ENCODE results near the gene BRCA1. TPM values are rescaled to one million over a fixed set of nuclear protein-coding genes. Genes with fewer than 3 reads are reported as not detected.

BRCA1 gene
- total RNA-seq, result 10 to 100 TPM; 14.4 to 31.9 (median 25.4) TPM

DNA sequence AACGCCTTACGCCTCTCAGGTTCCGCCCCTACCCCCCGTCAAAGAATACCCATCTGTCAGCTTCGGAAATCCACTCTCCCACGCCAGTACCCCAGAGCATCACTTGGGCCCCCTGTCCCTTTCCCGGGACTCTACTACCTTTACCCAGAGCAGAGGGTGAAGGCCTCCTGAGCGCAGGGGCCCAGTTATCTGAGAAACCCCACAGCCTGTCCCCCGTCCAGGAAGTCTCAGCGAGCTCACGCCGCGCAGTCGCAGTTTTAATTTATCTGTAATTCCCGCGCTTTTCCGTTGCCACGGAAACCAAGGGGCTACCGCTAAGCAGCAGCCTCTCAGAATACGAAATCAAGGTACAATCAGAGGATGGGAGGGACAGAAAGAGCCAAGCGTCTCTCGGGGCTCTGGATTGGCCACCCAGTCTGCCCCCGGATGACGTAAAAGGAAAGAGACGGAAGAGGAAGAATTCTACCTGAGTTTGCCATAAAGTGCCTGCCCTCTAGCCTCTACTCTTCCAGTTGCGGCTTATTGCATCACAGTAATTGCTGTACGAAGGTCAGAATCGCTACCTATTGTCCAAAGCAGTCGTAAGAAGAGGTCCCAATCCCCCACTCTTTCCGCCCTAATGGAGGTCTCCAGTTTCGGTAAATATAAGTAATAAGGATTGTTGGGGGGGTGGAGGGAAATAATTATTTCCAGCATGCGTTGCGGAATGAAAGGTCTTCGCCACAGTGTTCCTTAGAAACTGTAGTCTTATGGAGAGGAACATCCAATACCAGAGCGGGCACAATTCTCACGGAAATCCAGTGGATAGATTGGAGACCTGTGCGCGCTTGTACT, at the start of gene BRCA1:
Gene BRCA1 (minus strand): TSS at position 232 of the 834 bp plus-strand sequence. CDS start 1,268 bp downstream, outside the sequence.
- peak within 1 kb of the TSS; percentile 29 to 68 (median 59) for H3K4me3 ChIP-seq (replicated peaks in 1 of 3)
- peak within 1 kb of the TSS; percentile 32 to 73 (median 65) for H3K27ac ChIP-seq
- no peaks in the 10 kb centered on the region for H3K36me3 ChIP-seq
- WGBS, 2 donors, result 2% methylated on average over 38 of the region's 38 CpGs
- H3K4me1 ChIP-seq, result peaks cover 13 to 18% of the 10 kb centered on the region in 2 donors
- peak; percentile 95 for DNase-seq
- intact Hi-C loops (cut with DNase I), result loop anchor here (5.0 kb wide), 1 partner anchor 42 kb away; no protein-coding TSS in a partner anchor
- TF ChIP-seq POLR2A (IDR thresholded peaks at IDR 0.05), result peak in 1 of 2 donors; percentile 60
- TF ChIP-seq, protein P1, sequence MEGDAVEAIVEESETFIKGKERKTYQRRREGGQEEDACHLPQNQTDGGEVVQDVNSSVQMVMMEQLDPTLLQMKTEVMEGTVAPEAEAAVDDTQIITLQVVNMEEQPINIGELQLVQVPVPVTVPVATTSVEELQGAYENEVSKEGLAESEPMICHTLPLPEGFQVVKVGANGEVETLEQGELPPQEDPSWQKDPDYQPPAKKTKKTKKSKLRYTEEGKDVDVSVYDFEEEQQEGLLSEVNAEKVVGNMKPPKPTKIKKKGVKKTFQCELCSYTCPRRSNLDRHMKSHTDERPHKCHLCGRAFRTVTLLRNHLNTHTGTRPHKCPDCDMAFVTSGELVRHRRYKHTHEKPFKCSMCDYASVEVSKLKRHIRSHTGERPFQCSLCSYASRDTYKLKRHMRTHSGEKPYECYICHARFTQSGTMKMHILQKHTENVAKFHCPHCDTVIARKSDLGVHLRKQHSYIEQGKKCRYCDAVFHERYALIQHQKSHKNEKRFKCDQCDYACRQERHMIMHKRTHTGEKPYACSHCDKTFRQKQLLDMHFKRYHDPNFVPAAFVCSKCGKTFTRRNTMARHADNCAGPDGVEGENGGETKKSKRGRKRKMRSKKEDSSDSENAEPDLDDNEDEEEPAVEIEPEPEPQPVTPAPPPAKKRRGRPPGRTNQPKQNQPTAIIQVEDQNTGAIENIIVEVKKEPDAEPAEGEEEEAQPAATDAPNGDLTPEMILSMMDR (IDR thresholded peaks at IDR 0.05), result no peak
- no peaks in the 10 kb centered on the region for H3K27me3 ChIP-seq
- no peaks in the 10 kb centered on the region for H3K9me3 ChIP-seq

DNA sequence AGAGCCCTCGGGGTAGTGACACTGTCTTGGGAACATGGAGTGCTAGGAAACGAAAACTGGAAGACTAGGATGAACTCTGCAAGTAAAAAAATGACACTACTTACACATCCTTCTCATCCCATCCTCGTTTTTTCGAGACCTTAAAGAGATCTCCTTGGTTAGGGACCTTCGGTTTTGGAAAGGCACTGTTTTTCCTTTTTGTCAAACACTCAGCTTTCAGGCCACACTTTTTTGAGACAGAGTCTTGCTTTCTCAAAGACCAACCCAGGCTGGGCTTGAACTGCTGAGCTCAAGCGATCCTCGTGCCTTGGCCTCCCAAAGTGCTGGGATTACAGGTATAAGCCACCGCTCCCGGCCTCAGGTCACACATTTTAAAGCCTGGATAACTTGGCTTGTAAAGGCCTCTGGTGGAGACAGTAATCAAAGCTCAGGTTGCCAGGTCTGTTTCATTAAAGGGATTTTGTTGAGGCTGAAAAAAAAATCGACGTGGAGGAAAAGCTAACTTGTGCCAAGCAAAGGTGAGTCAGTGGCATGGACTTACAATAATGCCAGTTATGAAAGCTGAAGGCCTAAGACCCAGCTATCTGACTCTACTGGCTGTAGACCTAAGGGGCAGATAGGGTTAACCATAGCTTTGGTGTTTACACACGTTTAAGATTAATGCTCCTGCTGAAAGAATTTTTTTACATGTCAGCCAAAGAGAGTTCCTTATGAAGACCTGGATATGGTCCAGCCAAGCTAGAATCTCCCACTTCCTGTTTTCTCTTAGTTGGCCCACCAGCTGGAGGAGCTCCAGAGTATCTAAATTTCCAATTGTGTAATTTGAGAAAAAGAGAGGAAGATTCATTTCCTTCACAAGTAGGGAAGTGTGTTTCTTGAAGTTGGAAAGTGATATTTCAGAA, 46.7 kb upstream of the BRCA1 start:
- Histone ChIP-seq H3K27ac (peak overlapping the region; percentile 94 to 98 (median 95)), H3K4me3 (replicated peaks in 1 of 3) (peak overlapping the region; percentile 9 to 96 (median 46)), H3K36me3 (no peaks in the 10 kb centered on the region), H3K9me3 (no peaks in the 10 kb centered on the region), H3K27me3 (no peaks in the 10 kb centered on the region), H3K4me1 (peaks cover 35 to 61% of the 10 kb centered on the region in 2 donors)
- TF ChIP-seq POLR2A (IDR thresholded peaks at IDR 0.05), result no peak
- TF ChIP-seq, protein P1 (IDR thresholded peaks at IDR 0.05), result peak in 2 of 6 experiments; percentile 27 to 36
- 10 to 15% methylated on average over 12 of the region's 12 CpGs for WGBS, 2 donors
- intact Hi-C loops (cut with DNase I), result loop anchor here (10.0 kb wide), 1 partner anchor 143 kb away; no protein-coding TSS in a partner anchor
- DNase-seq, result peak; percentile 30 to 41

DNA sequence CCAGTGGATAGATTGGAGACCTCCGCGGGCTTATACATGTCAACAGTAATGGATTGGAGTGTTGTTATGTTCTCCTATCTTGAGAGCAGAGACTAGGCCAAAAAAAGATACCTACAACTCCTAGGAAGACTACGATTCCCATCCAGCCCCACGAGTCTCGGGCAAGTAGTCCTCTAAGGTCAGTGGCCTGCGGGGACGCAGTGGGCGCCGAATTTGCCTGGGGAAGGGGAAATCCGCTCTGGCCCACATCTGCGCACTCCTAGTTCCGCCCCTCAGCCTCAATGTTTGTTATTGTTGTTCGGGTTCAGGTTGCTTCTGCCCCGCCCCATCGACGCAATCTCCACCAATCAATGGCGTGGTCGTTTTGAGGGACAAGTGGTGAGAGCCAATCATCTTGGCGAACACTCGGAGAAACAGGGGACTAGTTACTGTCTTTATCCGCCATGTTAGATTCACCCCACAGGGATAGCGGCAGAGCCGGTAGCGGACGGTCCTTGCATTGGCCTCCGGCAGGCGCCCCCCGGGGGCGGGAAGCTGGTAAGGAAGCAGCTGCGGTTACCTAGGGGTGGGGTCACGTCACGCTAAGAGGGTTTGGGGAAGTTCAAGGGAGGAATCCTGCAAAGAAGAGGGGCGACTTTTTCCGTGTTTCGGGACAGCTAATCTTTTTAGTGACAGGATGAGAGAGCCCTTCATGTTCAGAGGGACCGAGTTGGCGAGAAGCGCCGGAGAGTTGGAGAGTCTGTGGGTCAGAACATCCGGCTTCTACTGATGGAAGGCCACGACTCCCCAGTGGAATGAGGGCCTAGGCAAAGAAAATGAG, 45.8 kb upstream of the BRCA1 start, which contains the start of gene NBR1:
Gene NBR1 (plus strand): TSS at position 449 of the 820 bp plus-strand sequence. CDS start 4,586 bp downstream, outside the sequence.
- H3K27me3 ChIP-seq, result no peaks in the 10 kb centered on the region
- peak within 1 kb of the TSS; percentile 21 to 96 (median 46) for H3K4me3 ChIP-seq (replicated peaks in 1 of 3)
- 1% methylated on average over 39 to 41 of the region's 41 CpGs for WGBS, 2 donors
- peak within 1 kb of the TSS; percentile 94 to 98 (median 95) for H3K27ac ChIP-seq
- no peaks in the 10 kb centered on the region for H3K9me3 ChIP-seq
- intact Hi-C loops (cut with DNase I), result loop anchor here (10.0 kb wide), 1 partner anchor 144 kb away; no protein-coding TSS in a partner anchor
- peak; percentile 96 to 97 for DNase-seq
- TF ChIP-seq, protein P1 (IDR thresholded peaks at IDR 0.05), result peak in 2 of 6 experiments; percentile 23 to 30
- TF ChIP-seq POLR2A (IDR thresholded peaks at IDR 0.05), result peak in 1 of 2 donors; percentile 94
- no peaks in the 10 kb centered on the region for H3K36me3 ChIP-seq
- H3K4me1 ChIP-seq, result peaks cover 32 to 53% of the 10 kb centered on the region in 2 donors

DNA sequence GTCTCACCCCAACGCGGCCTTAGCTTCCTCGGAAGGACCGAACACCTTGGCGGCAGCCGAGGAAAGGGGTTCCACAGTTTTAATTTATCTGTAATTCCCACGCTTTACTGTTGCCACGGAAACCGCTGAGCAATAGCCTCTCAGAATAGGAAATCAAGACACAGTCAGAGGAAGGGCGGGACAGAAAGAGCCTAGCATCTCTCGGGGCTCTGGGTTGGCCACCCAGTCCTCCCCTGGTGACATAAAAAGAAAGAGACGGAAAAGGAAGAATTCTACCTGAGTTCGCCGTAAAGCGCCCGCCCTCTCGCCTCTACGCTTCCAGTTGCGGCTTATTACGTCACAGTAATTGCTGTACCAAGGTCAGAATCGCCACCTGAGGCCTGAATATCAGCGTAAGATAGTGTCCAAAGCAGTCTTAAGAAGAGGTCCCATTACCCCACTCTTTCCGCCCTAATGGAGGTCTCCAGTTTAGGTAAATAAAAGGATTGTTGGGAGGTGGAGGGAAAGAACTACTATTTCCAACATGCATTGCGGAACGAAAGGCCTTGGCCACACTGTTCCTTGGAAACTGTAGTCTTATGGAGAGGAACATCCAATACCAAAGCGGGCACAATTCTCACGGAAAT, 45.1 kb upstream of the BRCA1 start:
- Histone ChIP-seq H3K4me1 (peaks cover 25 to 45% of the 10 kb centered on the region in 2 donors), H3K36me3 (no peaks in the 10 kb centered on the region), H3K9me3 (no peaks in the 10 kb centered on the region), H3K27me3 (no peaks in the 10 kb centered on the region), H3K4me3 (replicated peaks in 1 of 3) (peak overlapping the region; percentile 21 to 96 (median 46)), H3K27ac (peak overlapping the region; percentile 94 to 98 (median 95))
- intact Hi-C loops (cut with DNase I), result loop anchor here (10.0 kb wide), 1 partner anchor 145 kb away; no protein-coding TSS in a partner anchor
- DNase-seq, result peak; percentile 94 to 95
- TF ChIP-seq, protein P1 (IDR thresholded peaks at IDR 0.05), result no peak
- TF ChIP-seq POLR2A (IDR thresholded peaks at IDR 0.05), result peak; percentile 28 to 42
- 1% methylated on average over 27 of the region's 27 CpGs for WGBS, 2 donors

Data from thyroid gland (tissue), 4 donors.